ENCODE results near the gene CEP89.

DNA sequence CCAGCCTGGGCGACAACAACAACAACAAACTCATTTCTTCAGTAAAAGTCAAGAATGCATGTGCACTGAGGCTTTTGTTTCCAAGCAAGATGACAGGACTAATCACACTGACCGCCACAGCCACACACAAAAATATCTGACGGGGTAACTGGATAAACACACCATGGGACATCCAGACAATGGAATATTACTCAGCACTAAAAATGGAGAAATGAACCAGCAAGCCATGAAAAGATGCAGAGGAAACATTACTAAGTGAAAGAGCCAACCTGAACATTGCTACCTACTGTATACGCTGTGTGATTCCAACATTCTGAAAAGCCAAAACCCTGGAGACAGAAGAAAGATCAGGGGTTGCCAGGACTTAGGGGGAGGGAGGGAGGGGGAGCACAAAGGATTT, 37.0 kb upstream of the CEP89 start:
- no peak for TF ChIP-seq EZH2 (optimal IDR thresholded peaks at IDR 0.05; ENCODE audit: low read depth, low read length)
- TF ChIP-seq, protein P1, sequence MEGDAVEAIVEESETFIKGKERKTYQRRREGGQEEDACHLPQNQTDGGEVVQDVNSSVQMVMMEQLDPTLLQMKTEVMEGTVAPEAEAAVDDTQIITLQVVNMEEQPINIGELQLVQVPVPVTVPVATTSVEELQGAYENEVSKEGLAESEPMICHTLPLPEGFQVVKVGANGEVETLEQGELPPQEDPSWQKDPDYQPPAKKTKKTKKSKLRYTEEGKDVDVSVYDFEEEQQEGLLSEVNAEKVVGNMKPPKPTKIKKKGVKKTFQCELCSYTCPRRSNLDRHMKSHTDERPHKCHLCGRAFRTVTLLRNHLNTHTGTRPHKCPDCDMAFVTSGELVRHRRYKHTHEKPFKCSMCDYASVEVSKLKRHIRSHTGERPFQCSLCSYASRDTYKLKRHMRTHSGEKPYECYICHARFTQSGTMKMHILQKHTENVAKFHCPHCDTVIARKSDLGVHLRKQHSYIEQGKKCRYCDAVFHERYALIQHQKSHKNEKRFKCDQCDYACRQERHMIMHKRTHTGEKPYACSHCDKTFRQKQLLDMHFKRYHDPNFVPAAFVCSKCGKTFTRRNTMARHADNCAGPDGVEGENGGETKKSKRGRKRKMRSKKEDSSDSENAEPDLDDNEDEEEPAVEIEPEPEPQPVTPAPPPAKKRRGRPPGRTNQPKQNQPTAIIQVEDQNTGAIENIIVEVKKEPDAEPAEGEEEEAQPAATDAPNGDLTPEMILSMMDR (IDR thresholded peaks at IDR 0.05; ENCODE audit: low read length), result no peak
